ENCODE results near the gene CWF19L2.

The CWF19L2 gene

GRCh38 chr11:107385361-107385981 is 72.2 kb downstream of the CWF19L2 start:
- H3K27ac ChIP-seq (ENCODE audit: low read length), result no peak overlapping the region
- H3K4me1 ChIP-seq (ENCODE audit: insufficient read depth, low read length), result no peaks in the 10 kb centered on the region
- no peak overlapping the region for H3K9ac ChIP-seq (ENCODE audit: low read depth, low read length)
- peaks cover 19% of the 10 kb centered on the region; the same call in 1 of the 2 replicates for H3K36me3 ChIP-seq (ENCODE audit: insufficient read depth, low read length)
- H3K27me3 ChIP-seq (ENCODE audit: insufficient read depth, low read length, poor library complexity), result no peaks in the 10 kb centered on the region
- H3K9me3 ChIP-seq (ENCODE audit: insufficient read depth, low read length, severe bottlenecking), result no peaks in the 10 kb centered on the region
- H3K79me2 ChIP-seq (ENCODE audit: insufficient read depth, low read length), result no peaks in the 10 kb centered on the region
- DNase-seq (no peak), ATAC-seq (ENCODE audit: insufficient read depth, low read depth) (no peak)
- no peaks in the 10 kb centered on the region for H4K20me1 ChIP-seq (ENCODE audit: insufficient read depth, low read length)
- TF ChIP-seq CTCF (IDR thresholded peaks at IDR 0.05; ENCODE audit: borderline replicate concordance, extremely low read depth, low read length, poor library complexity, severe bottlenecking), result no peak
- no peak overlapping the region for H3K4me3 ChIP-seq (ENCODE audit: low read depth in 1 of 2, low read length in 2 of 2)
- no peak overlapping the region for H2AFZ ChIP-seq (ENCODE audit: low read depth, low read length)
- no peak overlapping the region for H3K4me2 ChIP-seq (ENCODE audit: insufficient read depth, low read length)

- H3K9me3 ChIP-seq (ENCODE audit: insufficient read depth, low read length, severe bottlenecking), result no peaks in the 10 kb centered on the region
- no peak for TF ChIP-seq EZH2 (IDR thresholded peaks at IDR 0.05; ENCODE audit: borderline replicate concordance, low read depth, low read length, severe bottlenecking)
- no peak for TF ChIP-seq CTCF (IDR thresholded peaks at IDR 0.05; ENCODE audit: borderline replicate concordance, extremely low read depth, low read length, poor library complexity, severe bottlenecking)
- no peaks in the 10 kb centered on the region for H3K4me1 ChIP-seq (ENCODE audit: insufficient read depth, low read length)
- no peaks in the 10 kb centered on the region for H3K79me2 ChIP-seq (ENCODE audit: insufficient read depth, low read length)
- DNase-seq, result no peak
- no peak overlapping the region for H3K27ac ChIP-seq (ENCODE audit: low read length)
- no peak for ATAC-seq (ENCODE audit: insufficient read depth, low read depth)
- no peak overlapping the region for H3K9ac ChIP-seq (ENCODE audit: low read depth, low read length)
- peaks cover 12% of the 10 kb centered on the region; the same call in 1 of the 2 replicates for H3K36me3 ChIP-seq (ENCODE audit: insufficient read depth, low read length)
- no peak overlapping the region for H3K4me3 ChIP-seq (ENCODE audit: low read depth in 1 of 2, low read length in 2 of 2)
- no peak overlapping the region for H3K4me2 ChIP-seq (ENCODE audit: insufficient read depth, low read length)
- H3K27me3 ChIP-seq (ENCODE audit: insufficient read depth, low read length, poor library complexity), result no peaks in the 10 kb centered on the region
- H4K20me1 ChIP-seq (ENCODE audit: insufficient read depth, low read length), result no peaks in the 10 kb centered on the region
- H2AFZ ChIP-seq (ENCODE audit: low read depth, low read length), result no peak overlapping the region
Measured at GRCh38 chr11:107384144-107384852, 73.3 kb downstream of the CWF19L2 start.

GRCh38 chr11:107372439-107372838 is 85.2 kb downstream of the CWF19L2 start:
- no peak for ATAC-seq (ENCODE audit: insufficient read depth, low read depth)
- Histone ChIP-seq H3K27ac (ENCODE audit: low read length) (no peak overlapping the region), H3K4me3 (ENCODE audit: low read depth in 1 of 2, low read length in 2 of 2) (no peak overlapping the region), H3K9me3 (ENCODE audit: insufficient read depth, low read length, severe bottlenecking) (no peaks in the 10 kb centered on the region), H2AFZ (ENCODE audit: low read depth, low read length) (no peak overlapping the region), H3K36me3 (ENCODE audit: insufficient read depth, low read length) (no peaks in the 10 kb centered on the region), H3K9ac (ENCODE audit: low read depth, low read length) (no peak overlapping the region), H3K4me1 (ENCODE audit: insufficient read depth, low read length) (no peaks in the 10 kb centered on the region), H3K27me3 (ENCODE audit: insufficient read depth, low read length, poor library complexity) (no peaks in the 10 kb centered on the region), H3K4me2 (ENCODE audit: insufficient read depth, low read length) (no peak overlapping the region), H4K20me1 (ENCODE audit: insufficient read depth, low read length) (no peaks in the 10 kb centered on the region), H3K79me2 (ENCODE audit: insufficient read depth, low read length) (no peaks in the 10 kb centered on the region)
- no peak for TF ChIP-seq CTCF (IDR thresholded peaks at IDR 0.05; ENCODE audit: borderline replicate concordance, extremely low read depth, low read length, poor library complexity, severe bottlenecking)
- TF ChIP-seq EZH2 (IDR thresholded peaks at IDR 0.05; ENCODE audit: borderline replicate concordance, low read depth, low read length, severe bottlenecking), result no peak
- no peak for DNase-seq

Data from DND-41 (cell line).